KMS-11 (cell line): ENCODE results near the gene PON3.
"Not testable (repeated sequence)": the region's sequence is repeated elsewhere in the genome, so short reads cannot be mapped to it uniquely, and the experiment has no call there.

Experiments used
- H2AFZ ChIP-seq: fragments of 200-600 bp; sonication (generic); 2 replicates; pipeline ENCODE4 v1.6.1; 2016; ENCODE audit warnings: antibody characterized with exemption, mixed run types, low read depth
- H3K27ac ChIP-seq: fragments of 200-600 bp; sonication (generic); 2 replicates; pipeline ENCODE4 v1.6.1; 2016; ENCODE audit warnings: mild to moderate bottlenecking, mixed run types
- H3K27me3 ChIP-seq: fragments of 200-600 bp; sonication (generic); 2 replicates; pipeline ENCODE4 v1.6.1; 2017; ENCODE audit warnings: mild to moderate bottlenecking, low read depth, mixed run types, moderate library complexity; ENCODE audit not compliant: insufficient read depth
- H3K36me3 ChIP-seq: fragments of 200-600 bp; sonication (generic); 2 replicates; pipeline ENCODE4 v1.6.1; 2017; ENCODE audit warnings: mild to moderate bottlenecking, mixed run types; ENCODE audit not compliant: insufficient read depth
- H3K4me1 ChIP-seq: fragments of 200-600 bp; sonication (generic); 2 replicates; pipeline ENCODE4 v1.6.1; 2016; ENCODE audit warnings: mild to moderate bottlenecking, low read depth, mixed run types; ENCODE audit not compliant: poor library complexity, severe bottlenecking
- H3K4me2 ChIP-seq: fragments of 200-600 bp; sonication (generic); 2 replicates; pipeline ENCODE4 v1.7.0; 2016; ENCODE audit warnings: mild to moderate bottlenecking, mixed run types
- H3K4me3 ChIP-seq: fragments of 200-600 bp; sonication (generic); IDR thresholded peaks from 2 replicates; pipeline ENCODE4 v1.6.1; 2017; ENCODE audit warnings: low read depth, low read length, mixed read lengths; ENCODE audit not compliant: insufficient read depth
- H3K79me2 ChIP-seq: fragments of 200-600 bp; sonication (generic); 2 replicates; pipeline ENCODE4 v1.6.1; 2016; ENCODE audit warnings: low read depth, mixed run types; ENCODE audit not compliant: insufficient read depth
- H3K9ac ChIP-seq: fragments of 200-600 bp; sonication (generic); 2 replicates; pipeline ENCODE4 v1.6.1; 2016; ENCODE audit warnings: mild to moderate bottlenecking, mixed run types
- H4K20me1 ChIP-seq: fragments of 200-600 bp; sonication (generic); 2 replicates; pipeline ENCODE4 v1.6.1; 2016; ENCODE audit warnings: mild to moderate bottlenecking, mixed run types; ENCODE audit not compliant: insufficient read depth
- TF ChIP-seq, protein P1 (sequence below): fragments of 200-600 bp; sonication (generic); conservative IDR thresholded peaks from 2 replicates; pipeline ENCODE4 v1.6.1; 2017; ENCODE audit warnings: low read depth, mild to moderate bottlenecking, antibody characterized with exemption, low read length, moderate library complexity, mixed read lengths

The PON3 gene

DNA sequence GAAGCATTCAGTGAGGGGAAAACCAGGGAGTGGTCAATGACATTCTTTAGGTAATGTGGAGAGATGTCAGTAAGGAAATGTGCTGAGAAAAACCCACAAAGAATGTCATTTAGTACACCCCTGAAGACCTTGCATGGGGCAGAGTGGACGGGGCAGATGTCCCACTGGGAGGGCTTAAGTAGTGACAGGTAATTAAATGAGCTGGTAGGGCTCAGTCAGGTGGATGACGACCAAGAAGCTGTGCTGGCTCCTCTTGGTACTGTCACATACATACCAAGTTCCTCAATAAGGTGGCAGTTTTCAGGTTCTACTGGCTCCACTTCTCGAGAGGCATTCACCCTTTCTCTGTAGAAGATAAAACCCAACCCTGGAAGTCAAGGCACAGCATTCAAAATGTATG lies 1.8 kb downstream of the PON3 start:
- Histone ChIP-seq H4K20me1 (no peaks in the 10 kb centered on the region), H3K4me1 (peaks cover 26% of the 10 kb centered on the region), H3K4me2 (peak overlapping the region; percentile 63), H3K79me2 (no peaks in the 10 kb centered on the region), H2AFZ (0 out of 2 replicates have a peak overlapping the region, but pooled peaks have one; percentile 7), H3K27ac (no peak overlapping the region), H3K4me3 (no peak overlapping the region), H3K36me3 (no peaks in the 10 kb centered on the region; the same call in 1 of the 2 replicates), H3K9ac (no peak overlapping the region), H3K27me3 (no peaks in the 10 kb centered on the region)
- TF ChIP-seq, protein P1, sequence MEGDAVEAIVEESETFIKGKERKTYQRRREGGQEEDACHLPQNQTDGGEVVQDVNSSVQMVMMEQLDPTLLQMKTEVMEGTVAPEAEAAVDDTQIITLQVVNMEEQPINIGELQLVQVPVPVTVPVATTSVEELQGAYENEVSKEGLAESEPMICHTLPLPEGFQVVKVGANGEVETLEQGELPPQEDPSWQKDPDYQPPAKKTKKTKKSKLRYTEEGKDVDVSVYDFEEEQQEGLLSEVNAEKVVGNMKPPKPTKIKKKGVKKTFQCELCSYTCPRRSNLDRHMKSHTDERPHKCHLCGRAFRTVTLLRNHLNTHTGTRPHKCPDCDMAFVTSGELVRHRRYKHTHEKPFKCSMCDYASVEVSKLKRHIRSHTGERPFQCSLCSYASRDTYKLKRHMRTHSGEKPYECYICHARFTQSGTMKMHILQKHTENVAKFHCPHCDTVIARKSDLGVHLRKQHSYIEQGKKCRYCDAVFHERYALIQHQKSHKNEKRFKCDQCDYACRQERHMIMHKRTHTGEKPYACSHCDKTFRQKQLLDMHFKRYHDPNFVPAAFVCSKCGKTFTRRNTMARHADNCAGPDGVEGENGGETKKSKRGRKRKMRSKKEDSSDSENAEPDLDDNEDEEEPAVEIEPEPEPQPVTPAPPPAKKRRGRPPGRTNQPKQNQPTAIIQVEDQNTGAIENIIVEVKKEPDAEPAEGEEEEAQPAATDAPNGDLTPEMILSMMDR, result no peak

GRCh38 chr7:95391761-95392160 lies 4.4 kb downstream of the PON3 start:
- H3K9ac ChIP-seq, result no peak overlapping the region
- TF ChIP-seq, protein P1, result no peak
- no peak overlapping the region for H3K27ac ChIP-seq
- no peaks in the 10 kb centered on the region for H3K79me2 ChIP-seq
- no peaks in the 10 kb centered on the region for H3K36me3 ChIP-seq
- H4K20me1 ChIP-seq, result no peaks in the 10 kb centered on the region
- no peak overlapping the region for H2AFZ ChIP-seq
- no peak overlapping the region for H3K4me3 ChIP-seq
- H3K27me3 ChIP-seq, result no peaks in the 10 kb centered on the region
- no peak overlapping the region for H3K4me2 ChIP-seq
- peaks cover 26% of the 10 kb centered on the region for H3K4me1 ChIP-seq

DNA sequence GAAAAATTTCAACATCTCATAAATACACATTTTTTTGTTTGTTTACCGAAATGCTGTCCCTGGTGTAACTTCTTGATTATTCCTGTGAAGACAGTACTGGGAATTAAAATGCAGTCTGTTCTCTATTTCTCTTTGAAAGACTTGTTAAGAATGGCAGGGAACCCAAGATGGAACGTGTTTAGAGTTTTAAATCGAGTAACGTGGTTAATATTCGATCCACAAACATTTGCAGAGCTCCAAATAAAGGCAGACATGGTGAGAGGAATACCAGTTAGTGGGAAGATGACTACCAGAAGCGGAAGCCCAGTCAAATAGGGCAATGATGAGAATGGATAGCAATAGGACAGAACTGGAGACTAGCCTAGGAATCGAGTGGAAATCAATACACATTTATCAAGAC lies 6.7 kb downstream of the PON3 start:
- H3K4me2 ChIP-seq, result no peak overlapping the region
- H3K27me3 ChIP-seq, result no peaks in the 10 kb centered on the region
- H3K4me3 ChIP-seq, result no peak overlapping the region
- H3K4me1 ChIP-seq, result peaks cover 18% of the 10 kb centered on the region
- H3K36me3 ChIP-seq, result no peaks in the 10 kb centered on the region
- no peak overlapping the region for H2AFZ ChIP-seq
- no peaks in the 10 kb centered on the region for H3K79me2 ChIP-seq
- TF ChIP-seq, protein P1, result no peak
- H4K20me1 ChIP-seq, result no peaks in the 10 kb centered on the region
- H3K9ac ChIP-seq, result no peak overlapping the region
- H3K27ac ChIP-seq, result no peak overlapping the region

- not testable (repeated sequence) for H4K20me1 ChIP-seq, H3K27me3 ChIP-seq, H3K4me1 ChIP-seq, H3K79me2 ChIP-seq, H3K4me2 ChIP-seq, H3K36me3 ChIP-seq, H3K4me3 ChIP-seq, H2AFZ ChIP-seq, H3K27ac ChIP-seq, H3K9ac ChIP-seq
Measured at GRCh38 chr7:95379457-95379856, 16.7 kb downstream of the PON3 start.

DNA sequence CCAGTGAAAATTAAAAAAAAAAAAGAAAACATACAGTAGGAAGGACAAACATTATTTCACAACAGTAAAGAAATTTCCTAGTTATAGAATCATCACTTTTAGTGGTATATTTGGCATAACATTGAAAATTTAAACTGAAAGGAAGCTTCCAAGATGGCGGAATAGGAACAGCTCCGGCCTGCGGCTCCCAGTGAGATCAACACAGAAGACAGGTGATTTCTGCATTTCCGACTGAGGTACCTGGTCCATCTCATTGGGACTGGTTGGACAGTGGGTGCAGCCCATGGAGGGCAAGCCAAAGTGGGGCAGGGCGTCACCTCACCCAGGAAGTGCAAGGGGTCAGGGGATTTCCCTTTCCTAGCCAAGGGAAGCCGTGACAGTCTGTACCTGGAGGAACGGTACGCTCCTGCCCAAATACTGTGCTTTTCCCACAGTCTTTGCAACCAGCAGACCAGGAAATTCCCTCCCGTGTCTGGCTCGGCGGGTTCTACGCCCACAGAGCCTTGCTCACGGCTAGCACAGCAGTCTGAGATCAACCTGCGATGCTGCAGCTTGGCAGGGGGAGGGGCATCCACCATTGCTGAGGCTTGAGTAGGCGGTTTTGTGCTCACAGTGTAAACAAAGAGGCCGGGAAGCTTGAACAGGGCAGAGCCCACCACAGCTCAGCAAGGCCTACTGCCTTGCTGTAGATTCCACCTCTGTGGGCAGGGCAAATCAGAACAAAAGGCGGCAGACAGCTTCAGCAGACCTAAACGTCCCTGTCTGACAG lies 19.4 kb downstream of the PON3 start:
- Histone ChIP-seq H3K27ac (no peak overlapping the region), H3K36me3 (no peaks in the 10 kb centered on the region), H3K4me1 (no peaks in the 10 kb centered on the region), H3K27me3 (no peaks in the 10 kb centered on the region), H3K79me2 (no peaks in the 10 kb centered on the region), H3K4me3 (no peak overlapping the region), H3K9ac (no peak overlapping the region), H3K4me2 (no peak overlapping the region), H4K20me1 (no peaks in the 10 kb centered on the region), H2AFZ (no peak overlapping the region)
- TF ChIP-seq, protein P1, result no peak
